Measurements from ENCODE around the gene TECTB.

TECTB gene

GRCh38 chr10:112295853-112296830 lies 12.9 kb downstream of the TECTB start:
- H3K27ac ChIP-seq: no peak overlapping the region
- no peak for TF ChIP-seq ZFX (IDR thresholded peaks at IDR 0.05)
- TF ChIP-seq CTCF (conservative IDR thresholded peaks at IDR 0.05): no peak

- TF ChIP-seq ZFX (IDR thresholded peaks at IDR 0.05) (no peak), CTCF (conservative IDR thresholded peaks at IDR 0.05) (no peak)
- no peak overlapping the region for H3K27ac ChIP-seq
Observed at GRCh38 chr10:112296908-112297331, 13.7 kb downstream of the TECTB start.

GRCh38 chr10:112298581-112298980 lies 15.4 kb downstream of the TECTB start:
- TF ChIP-seq ZFX (IDR thresholded peaks at IDR 0.05) (no peak), CTCF (conservative IDR thresholded peaks at IDR 0.05) (no peak)
- no peak overlapping the region for H3K27ac ChIP-seq

GRCh38 chr10:112299456-112299855 lies 16.3 kb downstream of the TECTB start:
- TF ChIP-seq CTCF (conservative IDR thresholded peaks at IDR 0.05): no peak
- no peak for TF ChIP-seq ZFX (IDR thresholded peaks at IDR 0.05)

GRCh38 chr10:112302335-112302734 lies 19.1 kb downstream of the TECTB start:
- no peak overlapping the region for H3K27ac ChIP-seq
- TF ChIP-seq ZFX (IDR thresholded peaks at IDR 0.05) (no peak), CTCF (conservative IDR thresholded peaks at IDR 0.05) (no peak)

More at GRCh38 chr10:112299456-112299855, 16.3 kb downstream of the TECTB start:
- peak overlapping the region; percentile 13; the same call in 1 of the 2 replicates for H3K27ac ChIP-seq

- no peak overlapping the region for H3K27ac ChIP-seq
- TF ChIP-seq CTCF (conservative IDR thresholded peaks at IDR 0.05): no peak
- TF ChIP-seq ZFX (IDR thresholded peaks at IDR 0.05): no peak
Observed at GRCh38 chr10:112303528-112303927, 20.3 kb downstream of the TECTB start.

GRCh38 chr10:112304267-112304859 lies 21.2 kb downstream of the TECTB start:
- no peak for TF ChIP-seq ZFX (IDR thresholded peaks at IDR 0.05)
- no peak for TF ChIP-seq CTCF (conservative IDR thresholded peaks at IDR 0.05)
- no peak overlapping the region for H3K27ac ChIP-seq

Data from C4-2B (cell line).